HCT116 (cell line): ENCODE results near the gene TRIM67. TPM values are rescaled to one million over a fixed set of nuclear protein-coding genes. Genes with fewer than 3 reads are reported as not detected.
A peak's percentile ranks its signal among the peaks of the same experiment; 100 is the strongest.
"Not testable (repeated sequence)": the region's sequence is repeated elsewhere in the genome, so short reads cannot be mapped to it uniquely, and the experiment has no call there.

Experiments
- ATAC-seq: fragments of 200-7000 bp; cut with Tn5 transposase; 2 replicates; pipeline ENCODE4 v1.9.1; 2020; ENCODE audit warnings: mild to moderate bottlenecking, moderate library complexity
- BruUV-seq: library from RNA; stranded (reverse); fragments of 400-500 nt; replicated peaks from 2 replicates; lab custom pipeline; 2021; lab: Mats Ljungman, UMichigan
- CTCF ChIA-PET: fragments of 300-600 bp; sonication (Branson Sonifier 250); formaldehyde crosslinking; loops from one replicate; lab custom pipeline; 2021; ENCODE audit warnings: antibody characterized with exemption; lab: Charles Lee
- POLR2A ChIA-PET: fragments of 300-600, 350-600 bp; sonication (Branson Sonifier 250); formaldehyde crosslinking; loops from one replicate; lab custom pipeline; 2021; ENCODE audit warnings: antibody characterized with exemption; lab: Charles Lee
- RAD21 ChIA-PET, 2 experiments: fragments of 300-600 bp; sonication (Branson Sonifier 250); formaldehyde crosslinking; loops; one replicate each; lab custom pipeline; 2023; ENCODE audit warnings: low total read pairs in 2 of 2; ENCODE audit not compliant: uncharacterized antibody in 2 of 2, unreplicated experiment in 2 of 2, low non-redundant PET in 1 of 2; lab: Charles Lee
- DNase-seq: peaks from one replicate; pipeline ENCODE4 v3.0.0-alpha.2; 2010; ENCODE audit warnings: low read depth, low spot score
- H2AFZ ChIP-seq: fragments of 200-600 bp; shearing (Covaris generic), sonication (generic); 2 replicates; pipeline ENCODE4 v1.6.1; 2017; ENCODE audit warnings: low read depth, mixed run types, mixed read lengths, antibody characterized with exemption, low read length; ENCODE audit not compliant: poor library complexity, severe bottlenecking
- H3K27ac ChIP-seq: 2 replicates; pipeline ENCODE4 v1.5.1; 2012; ENCODE audit warnings: low read depth, low read length
- H3K27me3 ChIP-seq: fragments of 200-600 bp; sonication (generic); 2 replicates; pipeline ENCODE4 v1.6.1; 2016; ENCODE audit warnings: mixed run types, low read length, mixed read lengths; ENCODE audit not compliant: insufficient read depth
- H3K36me3 ChIP-seq, 2 experiments: fragments of 200-500 bp in 1 of 2; fragments of 200-600 bp in 1 of 2; sonication (Bioruptor generic) in 1 of 2; sonication (generic) in 1 of 2; 2 replicates each; pipeline versions ENCODE4 v1.5.1 to v1.6.1; 2014 to 2016; ENCODE audit warnings: low read length in 2 of 2, inconsistent platforms in 1 of 2, mixed read lengths in 1 of 2, mixed run types in 1 of 2; ENCODE audit not compliant: insufficient read depth in 2 of 2, control insufficient read depth in 1 of 2
- H3K4me1 ChIP-seq, 2 experiments: fragments of 200-600 bp in 1 of 2; sonication (generic) in 1 of 2; 2 replicates each; pipeline versions ENCODE4 v1.5.1 to v1.6.1; 2012 to 2017; ENCODE audit warnings: low read length in 2 of 2, inconsistent platforms in 1 of 2, mild to moderate bottlenecking in 1 of 2, mixed read lengths in 1 of 2, mixed run types in 1 of 2, moderate library complexity in 1 of 2; ENCODE audit not compliant: insufficient read depth in 2 of 2, control insufficient read depth in 1 of 2
- H3K4me2 ChIP-seq: fragments of 200-600 bp; sonication (generic); 2 replicates; pipeline ENCODE4 v1.6.1; 2017; ENCODE audit warnings: mixed run types, low read length, mixed read lengths
- H3K4me3 ChIP-seq, 2 experiments: fragments of 200-600 bp in 1 of 2; sonication (generic) in 1 of 2; replicated peaks in 1 of 2; 2 replicates each; pipeline ENCODE4 v1.5.1; 2011 to 2016; ENCODE audit warnings: low read length in 2 of 2, control low read depth in 1 of 2, low read depth in 1 of 2, mild to moderate bottlenecking in 1 of 2, mixed read lengths in 1 of 2, mixed run types in 1 of 2
- H3K79me2 ChIP-seq: fragments of 200-600 bp; sonication (generic); 2 replicates; pipeline ENCODE4 v1.6.1; 2017; ENCODE audit warnings: mild to moderate bottlenecking, mixed run types, low read length, moderate library complexity, mixed read lengths; ENCODE audit not compliant: insufficient read depth
- H3K9ac ChIP-seq: fragments of 200-600 bp; sonication (generic); 2 replicates; pipeline ENCODE4 v1.6.1; 2016; ENCODE audit warnings: low read length, mixed read lengths
- H3K9me2 ChIP-seq: fragments of 200-600 bp; sonication (generic), shearing (Covaris generic); 2 replicates; pipeline ENCODE4 v1.6.1; 2017; ENCODE audit warnings: mixed run types, mild to moderate bottlenecking, moderate library complexity; ENCODE audit not compliant: insufficient read depth
- H3K9me3 ChIP-seq, 2 experiments: fragments of 200-500 bp in 1 of 2; fragments of 200-600 bp in 1 of 2; sonication (Bioruptor generic) in 1 of 2; sonication (generic) in 1 of 2; 2 replicates each; pipeline ENCODE4 v1.6.1; 2014 to 2017; ENCODE audit warnings: low read length in 2 of 2, mixed read lengths in 2 of 2, inconsistent platforms in 1 of 2, low read depth in 1 of 2, mild to moderate bottlenecking in 1 of 2, mixed run types in 1 of 2, moderate library complexity in 1 of 2; ENCODE audit not compliant: control insufficient read depth in 1 of 2, insufficient read depth in 1 of 2
- H4K20me1 ChIP-seq: fragments of 200-600 bp; sonication (generic), shearing (Covaris generic); 2 replicates; pipeline ENCODE4 v1.6.1; 2017; ENCODE audit warnings: mixed run types, mild to moderate bottlenecking, moderate library complexity; ENCODE audit not compliant: insufficient read depth
- CBX3 ChIP-seq: IDR thresholded peaks from 2 replicates; pipeline ENCODE4 v1.6.1; 2012; ENCODE audit warnings: low read depth
- CEBPB ChIP-seq: IDR thresholded peaks from 2 replicates; pipeline ENCODE4 v1.6.1; 2012; ENCODE audit warnings: low read depth
- ELF1 ChIP-seq: IDR thresholded peaks from 2 replicates; pipeline ENCODE4 v1.6.1; 2012; ENCODE audit warnings: low read depth, borderline replicate concordance
- EZH2 ChIP-seq: fragments of 200-600 bp; sonication (generic); IDR thresholded peaks from 2 replicates; pipeline ENCODE4 v1.6.1; 2017; ENCODE audit warnings: antibody characterized with exemption, mixed run types
- FOSL1 ChIP-seq: IDR thresholded peaks from 2 replicates; pipeline ENCODE4 v1.6.1; 2012; ENCODE audit warnings: low read depth
- POLR2AphosphoS5 ChIP-seq: IDR thresholded peaks from 2 replicates; pipeline ENCODE4 v1.6.1; 2011; ENCODE audit warnings: mild to moderate bottlenecking, low read depth, low read length, moderate library complexity
- REST ChIP-seq: IDR thresholded peaks from 2 replicates; pipeline ENCODE4 v1.6.1; 2012; ENCODE audit warnings: low read depth
- SP1 ChIP-seq: IDR thresholded peaks from 2 replicates; pipeline ENCODE4 v1.6.1; 2012; ENCODE audit warnings: low read depth
- TCF7L2 ChIP-seq: IDR thresholded peaks from 2 replicates; pipeline ENCODE4 v1.7.0; 2011; ENCODE audit warnings: borderline replicate concordance, inconsistent platforms; ENCODE audit not compliant: insufficient read depth, insufficient read length; ENCODE audit errors: extremely low read depth
- YY1 ChIP-seq: IDR thresholded peaks from 2 replicates; pipeline ENCODE4 v1.6.1; 2011; ENCODE audit warnings: low read length, low read depth, moderate library complexity, mild to moderate bottlenecking; ENCODE audit not compliant: insufficient replicate concordance; ENCODE audit errors: extremely low read depth
- ZBTB33 ChIP-seq: IDR thresholded peaks from 2 replicates; pipeline ENCODE4 v1.6.1; 2011; ENCODE audit warnings: mild to moderate bottlenecking, low read length, moderate library complexity; ENCODE audit not compliant: insufficient replicate concordance; ENCODE audit errors: extremely low read depth
- intact Hi-C: fragments of 100-400 bp; cut with micrococcal nuclease; formaldehyde crosslinking; loops from 2 replicates; pipeline ENCODE4 v1.10.0; 2022
- total RNA-seq: library from RNA; stranded (reverse); gene quantifications from one replicate; pipeline ENCODE4 v1.2.1, GENCODE V29; 2021; ENCODE audit not compliant: unreplicated experiment
- TF ChIP-seq, protein P1 (sequence below): IDR thresholded peaks from 2 replicates; pipeline ENCODE4 v1.6.1; 2012

Gene TRIM67
- total RNA-seq, 1 experiment from 2014 or later = 0.02 TPM

DNA sequence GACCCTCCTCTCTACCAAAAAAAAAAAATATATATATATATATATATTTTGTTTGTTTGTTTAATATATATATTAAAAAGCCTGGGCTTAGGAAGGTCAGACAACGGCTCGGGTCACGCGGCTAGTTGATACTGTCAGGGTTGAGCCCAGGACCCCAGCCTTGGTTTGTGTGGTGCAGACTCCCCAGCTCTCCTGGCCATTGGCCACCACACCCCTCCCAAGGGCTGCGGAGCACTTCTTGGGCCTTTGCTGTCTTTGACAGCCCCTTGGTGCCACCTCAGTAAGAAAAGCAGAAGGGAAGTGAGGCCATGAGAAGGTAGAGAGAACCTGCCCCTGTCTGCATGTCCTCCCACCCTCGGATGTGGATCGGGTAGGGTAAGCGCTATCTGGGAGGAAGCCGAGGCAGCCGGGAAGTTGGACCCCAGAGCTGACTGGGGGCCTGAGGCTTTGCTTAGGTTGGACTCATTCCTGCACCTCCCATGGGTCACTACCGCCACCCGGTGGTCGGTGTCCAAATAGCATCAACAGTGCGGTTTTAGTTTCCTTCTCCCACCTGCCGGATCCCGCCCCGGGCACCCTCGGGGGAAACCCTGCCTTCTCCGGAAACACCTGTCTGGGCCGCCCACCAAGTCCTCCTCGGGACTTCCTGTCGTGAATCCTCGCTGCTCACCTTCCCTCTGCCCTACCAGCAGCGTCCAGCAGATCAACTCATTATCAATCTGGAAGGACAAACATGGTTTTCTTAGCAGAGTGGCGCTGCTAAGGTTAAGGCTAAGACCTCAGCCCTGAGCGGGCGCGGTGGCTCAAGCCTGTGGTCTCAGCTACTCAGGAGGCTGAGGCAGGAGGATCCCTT, 49.4 kb downstream of the TRIM67 start (continued):
- TF ChIP-seq ZBTB33 (peak; percentile 7), EZH2 (no peak), FOSL1 (no peak), REST (no peak), YY1 (no peak), SP1 (no peak), ELF1 (no peak), CBX3 (no peak), TCF7L2 (no peak), CEBPB (no peak), POLR2AphosphoS5 (peak; percentile 72)
- TF ChIP-seq, protein P1, sequence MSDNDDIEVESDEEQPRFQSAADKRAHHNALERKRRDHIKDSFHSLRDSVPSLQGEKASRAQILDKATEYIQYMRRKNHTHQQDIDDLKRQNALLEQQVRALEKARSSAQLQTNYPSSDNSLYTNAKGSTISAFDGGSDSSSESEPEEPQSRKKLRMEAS = peak; percentile 60

- peaks cover 12 to 24% of the 10 kb centered on the region in 2 experiments; a peak in 3 of 4 replicates for H3K4me1 ChIP-seq
- POLR2A ChIA-PET, DNase-seq, RAD21 ChIA-PET, H3K27me3 ChIP-seq, H3K9ac ChIP-seq, H3K36me3 ChIP-seq, H3K9me3 ChIP-seq, H3K4me2 ChIP-seq, H3K9me2 ChIP-seq, H2AFZ ChIP-seq, ATAC-seq, BruUV-seq, H4K20me1 ChIP-seq, H3K4me3 ChIP-seq, H3K27ac ChIP-seq, H3K79me2 ChIP-seq: not testable (repeated sequence)
- CTCF ChIA-PET = interaction anchor here (2.3 kb wide), 1 partner anchor 197 kb away, joined by 9 read pairs; no protein-coding TSS in a partner anchor
- intact Hi-C loops = loop anchor here (5.0 kb wide), 1 partner anchor 235 kb away; the partner anchor contains the start of genes ARV1 and TTC13
Observed at GRCh38 chr1:231212301-231212700, 50.4 kb downstream of the TRIM67 start.
